Rectal smooth muscle tissue (tissue), 1 donor: ENCODE measurements around the gene ASCL4.
"Not testable (repeated sequence)": the region's sequence is repeated elsewhere in the genome, so short reads cannot be mapped to it uniquely, and the experiment has no call there.

ENCODE experiments used
- H3K27ac ChIP-seq: one replicate; pipeline ENCODE4 v1.7.0; 2013; ENCODE audit warnings: low read depth, low read length, inconsistent platforms
- H3K27me3 ChIP-seq: one replicate; pipeline ENCODE4 v1.7.0; 2013; ENCODE audit warnings: low read length; ENCODE audit not compliant: control insufficient read depth, insufficient read depth
- H3K36me3 ChIP-seq: one replicate; pipeline ENCODE4 v1.7.0; 2013; ENCODE audit warnings: low read length; ENCODE audit not compliant: control insufficient read depth, insufficient read depth
- H3K4me1 ChIP-seq: one replicate; pipeline ENCODE4 v1.7.0; 2013; ENCODE audit warnings: low read length; ENCODE audit not compliant: control insufficient read depth, insufficient read depth
- H3K4me3 ChIP-seq: one replicate; pipeline ENCODE4 v1.7.0; 2013; ENCODE audit warnings: low read length
- H3K9ac ChIP-seq: one replicate; pipeline ENCODE4 v1.7.0; 2013; ENCODE audit warnings: low read length

The ASCL4 gene

GRCh38 chr12:107774349-107775029 is at the start of gene ASCL4:
ASCL4 (plus strand) TSS chr12:107774704; CDS start chr12:107775219, 515 bp downstream.
- H3K9ac ChIP-seq = no peak within 1 kb of the TSS
- H3K36me3 ChIP-seq = no peaks in the 10 kb centered on the region
- peaks cover 2% of the 10 kb centered on the region for H3K27me3 ChIP-seq
- no peak within 1 kb of the TSS for H3K4me3 ChIP-seq
- H3K4me1 ChIP-seq = no peaks in the 10 kb centered on the region
- no peak within 1 kb of the TSS for H3K27ac ChIP-seq

DNA sequence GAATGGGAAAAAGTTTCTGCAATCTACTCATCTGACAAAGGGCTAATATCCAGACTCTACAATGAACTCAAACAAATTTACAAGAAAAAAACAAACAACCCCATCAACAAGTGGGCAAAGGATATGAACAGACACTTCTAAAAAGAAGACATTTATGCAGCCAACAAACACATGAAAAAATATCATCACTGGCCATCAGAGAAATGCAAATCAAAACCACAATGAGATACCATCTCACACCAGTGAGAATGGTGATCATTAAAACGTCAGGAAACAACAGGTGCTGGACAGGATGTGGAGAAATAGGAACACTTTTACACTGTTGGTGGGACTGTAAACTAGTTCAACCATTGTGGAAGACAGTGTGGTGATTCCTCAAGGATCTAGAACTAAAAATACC is 47.2 kb upstream of the ASCL4 start:
- not testable (repeated sequence) for H3K4me3 ChIP-seq, H3K36me3 ChIP-seq, H3K9ac ChIP-seq, H3K4me1 ChIP-seq, H3K27me3 ChIP-seq, H3K27ac ChIP-seq

GRCh38 chr12:107727742-107728141 is 46.8 kb upstream of the ASCL4 start:
- not testable (repeated sequence) for H3K4me1 ChIP-seq, H3K9ac ChIP-seq, H3K36me3 ChIP-seq, H3K4me3 ChIP-seq, H3K27ac ChIP-seq, H3K27me3 ChIP-seq

GRCh38 chr12:107730618-107731341 is 43.7 kb upstream of the ASCL4 start:
- no peaks in the 10 kb centered on the region for H3K27me3 ChIP-seq
- no peak overlapping the region for H3K9ac ChIP-seq
- no peak overlapping the region for H3K4me3 ChIP-seq
- no peak overlapping the region for H3K27ac ChIP-seq
- H3K4me1 ChIP-seq = no peaks in the 10 kb centered on the region
- peaks cover 9% of the 10 kb centered on the region for H3K36me3 ChIP-seq

DNA sequence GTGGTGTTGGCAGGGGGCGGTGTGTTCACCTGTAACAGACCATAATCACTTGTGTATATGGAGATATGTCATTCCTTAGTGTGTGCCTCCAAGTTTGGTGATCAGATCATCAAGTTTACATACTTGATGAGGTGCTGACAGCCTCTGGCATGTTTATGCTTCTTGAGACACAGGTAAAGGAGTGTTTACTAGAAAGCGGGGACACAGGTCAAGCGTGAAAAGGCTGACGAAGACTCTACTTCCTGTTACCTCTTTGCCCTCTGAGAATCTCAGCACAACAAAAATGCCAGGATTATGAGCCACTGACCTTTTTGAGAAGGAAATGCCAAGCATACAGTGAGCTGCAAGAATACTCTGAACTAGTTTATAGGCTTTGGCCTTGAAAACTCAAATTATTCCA is 43.1 kb upstream of the ASCL4 start:
- H3K4me3 ChIP-seq = no peak overlapping the region
- no peaks in the 10 kb centered on the region for H3K27me3 ChIP-seq
- peaks cover 13% of the 10 kb centered on the region for H3K36me3 ChIP-seq
- H3K27ac ChIP-seq = no peak overlapping the region
- H3K4me1 ChIP-seq = no peaks in the 10 kb centered on the region
- no peak overlapping the region for H3K9ac ChIP-seq

DNA sequence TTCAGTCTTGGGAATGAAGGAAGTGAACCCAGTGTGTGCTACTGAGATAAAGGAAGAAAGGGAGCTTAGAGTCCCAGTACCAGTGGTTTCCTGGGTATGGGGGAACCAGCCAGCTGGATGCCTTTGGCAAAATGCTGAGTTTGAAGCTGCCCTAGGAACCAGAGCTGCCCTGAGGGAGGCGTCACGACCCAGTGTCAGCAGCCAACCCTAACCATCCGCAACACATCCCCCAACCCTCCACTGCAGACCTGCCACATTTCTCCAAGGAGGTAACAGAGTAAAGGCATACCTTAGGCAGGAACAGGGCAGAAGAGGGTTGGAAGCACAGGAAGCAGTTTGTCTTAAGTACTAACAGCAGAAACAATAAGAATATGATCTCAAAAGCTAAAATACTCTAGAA is 42.1 kb upstream of the ASCL4 start:
- Histone ChIP-seq H3K4me3 (no peak overlapping the region), H3K27ac (no peak overlapping the region), H3K36me3 (peaks cover 22% of the 10 kb centered on the region), H3K9ac (no peak overlapping the region), H3K4me1 (no peaks in the 10 kb centered on the region), H3K27me3 (no peaks in the 10 kb centered on the region)

GRCh38 chr12:107734139-107734538 is 40.4 kb upstream of the ASCL4 start:
- H3K27ac ChIP-seq = no peak overlapping the region
- H3K4me3 ChIP-seq = no peak overlapping the region
- no peak overlapping the region for H3K9ac ChIP-seq
- no peaks in the 10 kb centered on the region for H3K27me3 ChIP-seq
- no peaks in the 10 kb centered on the region for H3K4me1 ChIP-seq
- H3K36me3 ChIP-seq = peaks cover 36% of the 10 kb centered on the region

DNA sequence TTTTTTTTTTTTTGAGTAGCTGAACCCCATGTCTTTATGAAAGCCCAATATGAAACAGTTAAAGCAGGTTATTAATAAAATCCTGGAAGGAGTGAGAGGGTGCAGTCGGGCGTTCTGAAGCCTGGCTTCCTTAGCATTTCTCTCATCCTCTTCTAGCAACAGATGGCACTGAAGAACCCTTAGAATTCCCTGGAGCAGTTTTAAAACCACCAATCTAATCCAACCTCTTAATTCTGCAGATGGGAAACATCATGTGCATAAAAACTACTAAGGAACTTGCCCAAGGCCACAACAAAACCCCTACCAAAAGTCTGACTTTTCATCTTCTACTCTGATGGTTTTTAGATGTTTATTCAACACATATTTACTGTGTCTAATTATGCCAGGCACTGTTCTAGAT is 38.7 kb upstream of the ASCL4 start:
- Histone ChIP-seq H3K36me3 (peaks cover 47% of the 10 kb centered on the region), H3K27me3 (no peaks in the 10 kb centered on the region), H3K27ac (no peak overlapping the region), H3K4me3 (no peak overlapping the region), H3K9ac (no peak overlapping the region), H3K4me1 (no peaks in the 10 kb centered on the region)

- H3K4me3 ChIP-seq = no peak overlapping the region
- H3K36me3 ChIP-seq = peaks cover 55% of the 10 kb centered on the region
- no peak overlapping the region for H3K9ac ChIP-seq
- H3K27ac ChIP-seq = no peak overlapping the region
- H3K4me1 ChIP-seq = no peaks in the 10 kb centered on the region
- H3K27me3 ChIP-seq = no peaks in the 10 kb centered on the region
Observed at GRCh38 chr12:107736914-107737313, 37.6 kb upstream of the ASCL4 start.

- Histone ChIP-seq H3K27ac (no peak overlapping the region), H3K9ac (no peak overlapping the region), H3K4me3 (no peak overlapping the region), H3K36me3 (peaks cover 36% of the 10 kb centered on the region), H3K27me3 (no peaks in the 10 kb centered on the region), H3K4me1 (no peaks in the 10 kb centered on the region)
Observed at GRCh38 chr12:107748472-107748871, 26.0 kb upstream of the ASCL4 start.

GRCh38 chr12:107749083-107749482 is 25.4 kb upstream of the ASCL4 start:
- H3K4me3 ChIP-seq = no peak overlapping the region
- H3K27me3 ChIP-seq = no peaks in the 10 kb centered on the region
- H3K36me3 ChIP-seq = peaks cover 33% of the 10 kb centered on the region
- no peak overlapping the region for H3K27ac ChIP-seq
- no peaks in the 10 kb centered on the region for H3K4me1 ChIP-seq
- no peak overlapping the region for H3K9ac ChIP-seq

- Histone ChIP-seq H3K27me3 (no peaks in the 10 kb centered on the region), H3K27ac (no peak overlapping the region), H3K4me3 (peak overlapping the region; percentile 94), H3K4me1 (peaks cover 23% of the 10 kb centered on the region), H3K36me3 (peaks cover 8% of the 10 kb centered on the region), H3K9ac (no peak overlapping the region)
Observed at GRCh38 chr12:107759410-107759809, 15.1 kb upstream of the ASCL4 start.
